Measurements from ENCODE around the gene CERK.

CERK gene

GRCh38 chr22:46731246-46732040 lies 6.6 kb downstream of the CERK start:
- no peak for DNase-seq (ENCODE audit: low spot score)

- no peak for DNase-seq (ENCODE audit: low spot score)
Measured at GRCh38 chr22:46730568-46731245, 7.3 kb downstream of the CERK start.

GRCh38 chr22:46728470-46728869 lies 9.6 kb downstream of the CERK start:
- no peak for DNase-seq (ENCODE audit: low spot score)

GRCh38 chr22:46727813-46728364 lies 10.2 kb downstream of the CERK start:
- no peak for DNase-seq (ENCODE audit: low spot score)

GRCh38 chr22:46726986-46727317 lies 11.1 kb downstream of the CERK start:
- DNase-seq (ENCODE audit: low spot score), result no peak

- DNase-seq (ENCODE audit: low spot score), result no peak
Measured at GRCh38 chr22:46726066-46726985, 11.7 kb downstream of the CERK start.

- DNase-seq (ENCODE audit: low spot score), result no peak
Measured at GRCh38 chr22:46725096-46725495, 13.0 kb downstream of the CERK start.

- DNase-seq (ENCODE audit: low spot score), result no peak
Measured at GRCh38 chr22:46723882-46724281, 14.2 kb downstream of the CERK start.

- DNase-seq (ENCODE audit: low spot score), result no peak
Measured at GRCh38 chr22:46721501-46722085, 16.5 kb downstream of the CERK start.

- no peak for DNase-seq (ENCODE audit: low spot score)
Measured at GRCh38 chr22:46719921-46720320, 18.1 kb downstream of the CERK start.

- no peak for DNase-seq (ENCODE audit: low spot score)
Measured at GRCh38 chr22:46714550-46714949, 23.5 kb downstream of the CERK start.

GRCh38 chr22:46712288-46712687 lies 25.8 kb downstream of the CERK start:
- no peak for DNase-seq (ENCODE audit: low spot score)

GRCh38 chr22:46710806-46711205 lies 27.2 kb downstream of the CERK start:
- no peak for DNase-seq (ENCODE audit: low spot score)

- no peak for DNase-seq (ENCODE audit: low spot score)
Measured at GRCh38 chr22:46708766-46709330, 29.2 kb downstream of the CERK start.

- DNase-seq (ENCODE audit: low spot score), result no peak
Measured at GRCh38 chr22:46707827-46708570, 30.1 kb downstream of the CERK start.

- no peak for DNase-seq (ENCODE audit: low spot score)
Measured at GRCh38 chr22:46707305-46707704, 30.7 kb downstream of the CERK start.

GRCh38 chr22:46706060-46706459 lies 32.0 kb downstream of the CERK start:
- DNase-seq (ENCODE audit: low spot score), result no peak

GRCh38 chr22:46703996-46704370 lies 34.1 kb downstream of the CERK start:
- no peak for DNase-seq (ENCODE audit: low spot score)

- no peak for DNase-seq (ENCODE audit: low spot score)
Measured at GRCh38 chr22:46703171-46703995, 34.7 kb downstream of the CERK start.

GRCh38 chr22:46701262-46701661 lies 36.8 kb downstream of the CERK start:
- no peak for DNase-seq (ENCODE audit: low spot score)
